ENCODE data around the gene MUC12. TPM values are rescaled to one million over a fixed set of nuclear protein-coding genes. Genes with fewer than 3 reads are reported as not detected.
"Not testable (repeated sequence)": the region's sequence is repeated elsewhere in the genome, so short reads cannot be mapped to it uniquely, and the experiment has no call there.

Gene MUC12, protein sequence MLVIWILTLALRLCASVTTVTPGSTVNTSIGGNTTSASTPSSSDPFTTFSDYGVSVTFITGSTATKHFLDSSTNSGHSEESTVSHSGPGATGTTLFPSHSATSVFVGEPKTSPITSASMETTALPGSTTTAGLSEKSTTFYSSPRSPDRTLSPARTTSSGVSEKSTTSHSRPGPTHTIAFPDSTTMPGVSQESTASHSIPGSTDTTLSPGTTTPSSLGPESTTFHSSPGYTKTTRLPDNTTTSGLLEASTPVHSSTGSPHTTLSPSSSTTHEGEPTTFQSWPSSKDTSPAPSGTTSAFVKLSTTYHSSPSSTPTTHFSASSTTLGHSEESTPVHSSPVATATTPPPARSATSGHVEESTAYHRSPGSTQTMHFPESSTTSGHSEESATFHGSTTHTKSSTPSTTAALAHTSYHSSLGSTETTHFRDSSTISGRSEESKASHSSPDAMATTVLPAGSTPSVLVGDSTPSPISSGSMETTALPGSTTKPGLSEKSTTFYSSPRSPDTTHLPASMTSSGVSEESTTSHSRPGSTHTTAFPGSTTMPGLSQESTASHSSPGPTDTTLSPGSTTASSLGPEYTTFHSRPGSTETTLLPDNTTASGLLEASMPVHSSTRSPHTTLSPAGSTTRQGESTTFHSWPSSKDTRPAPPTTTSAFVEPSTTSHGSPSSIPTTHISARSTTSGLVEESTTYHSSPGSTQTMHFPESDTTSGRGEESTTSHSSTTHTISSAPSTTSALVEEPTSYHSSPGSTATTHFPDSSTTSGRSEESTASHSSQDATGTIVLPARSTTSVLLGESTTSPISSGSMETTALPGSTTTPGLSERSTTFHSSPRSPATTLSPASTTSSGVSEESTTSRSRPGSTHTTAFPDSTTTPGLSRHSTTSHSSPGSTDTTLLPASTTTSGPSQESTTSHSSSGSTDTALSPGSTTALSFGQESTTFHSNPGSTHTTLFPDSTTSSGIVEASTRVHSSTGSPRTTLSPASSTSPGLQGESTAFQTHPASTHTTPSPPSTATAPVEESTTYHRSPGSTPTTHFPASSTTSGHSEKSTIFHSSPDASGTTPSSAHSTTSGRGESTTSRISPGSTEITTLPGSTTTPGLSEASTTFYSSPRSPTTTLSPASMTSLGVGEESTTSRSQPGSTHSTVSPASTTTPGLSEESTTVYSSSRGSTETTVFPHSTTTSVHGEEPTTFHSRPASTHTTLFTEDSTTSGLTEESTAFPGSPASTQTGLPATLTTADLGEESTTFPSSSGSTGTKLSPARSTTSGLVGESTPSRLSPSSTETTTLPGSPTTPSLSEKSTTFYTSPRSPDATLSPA (N-terminal part only)
- not detected for total RNA-seq
- long read RNA-seq = 0 reads

DNA sequence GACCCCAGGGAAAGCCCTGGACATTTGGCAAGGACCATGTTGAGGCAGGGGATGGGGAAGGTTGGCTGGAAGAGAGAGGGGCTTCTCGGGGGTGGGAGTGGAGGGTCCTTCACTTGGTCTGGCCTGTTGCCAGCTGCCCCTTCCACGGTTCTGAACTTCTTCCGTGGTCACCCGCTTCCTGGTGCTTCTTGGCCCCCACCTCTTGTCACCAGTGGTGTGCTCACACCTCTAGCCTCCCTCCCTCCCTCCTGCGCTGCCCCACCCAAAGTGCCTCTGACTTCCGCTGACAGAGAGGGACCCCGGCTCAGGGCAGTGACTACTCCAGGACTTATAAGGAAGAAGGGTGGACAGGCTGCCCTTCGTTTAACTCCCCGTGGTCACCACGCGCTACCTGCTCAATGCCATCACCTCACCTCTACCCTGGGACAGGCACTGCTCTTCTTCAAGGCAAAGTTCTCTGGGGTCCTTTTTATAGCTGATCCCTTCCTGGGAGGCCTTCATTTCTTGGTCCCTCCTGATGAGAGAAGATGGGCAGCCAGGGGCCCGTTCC lies at the start of gene MUC12:
Gene MUC12, plus strand, starts transcription at position 500 of the 550 bp plus-strand sequence. CDS start 58 bp downstream, outside the sequence.
- ATAC-seq (no peak), DNase-seq (no peak)
- intact Hi-C loops (cut with micrococcal nuclease) = no loop called here

DNA sequence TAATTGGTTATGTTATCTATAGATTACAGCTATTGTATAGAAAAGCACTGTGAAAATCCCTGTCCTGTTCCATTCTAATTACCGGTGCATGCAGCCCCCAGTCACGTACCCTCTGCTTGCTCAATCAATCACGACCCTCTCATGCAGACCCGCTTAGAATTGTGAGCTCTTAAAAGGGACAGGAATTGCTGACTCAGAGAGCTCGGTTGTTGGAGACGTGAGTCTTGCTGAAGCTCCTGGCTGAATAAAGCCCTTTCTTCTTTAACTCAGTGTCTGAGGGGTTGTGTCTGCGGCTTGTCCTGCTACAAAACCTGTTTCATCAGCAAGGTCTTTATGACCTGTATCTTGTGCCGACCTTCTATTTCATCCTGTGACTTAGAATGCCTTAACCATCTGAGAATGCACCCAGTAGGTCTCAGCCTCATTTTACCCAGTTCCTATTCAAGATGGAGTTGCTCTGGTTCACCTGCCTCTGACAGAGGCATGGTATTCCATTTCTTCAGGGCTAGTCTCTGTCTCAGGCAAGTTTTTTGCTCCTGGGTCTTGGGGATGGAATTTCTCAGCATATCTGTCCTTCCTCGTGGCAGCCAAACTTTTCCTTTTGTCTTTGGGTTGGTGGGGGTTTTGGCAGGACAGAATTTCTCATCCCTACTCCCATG lies 49.5 kb upstream of the MUC12 start:
- intact Hi-C loops (cut with micrococcal nuclease); ATAC-seq: not testable (repeated sequence)

DNA sequence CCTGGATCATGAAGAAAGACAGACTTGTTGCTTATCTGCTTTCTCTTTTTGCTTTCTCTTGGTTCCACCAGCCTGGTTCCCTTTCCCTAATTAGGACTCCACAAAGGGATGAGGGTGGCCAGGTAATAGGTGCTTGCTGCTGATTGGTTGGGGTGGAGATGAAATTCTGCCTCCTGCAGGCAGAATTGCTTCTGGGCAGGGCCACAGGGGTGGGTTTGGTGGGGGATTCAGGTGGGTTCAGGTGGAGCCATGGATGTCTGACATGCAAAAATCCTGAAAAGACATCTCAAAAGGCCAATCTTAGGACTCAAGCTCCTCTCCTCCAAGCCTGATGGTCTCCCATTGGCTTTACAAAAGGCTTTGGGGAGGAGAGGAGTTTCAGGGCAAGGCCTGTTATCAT lies 48.3 kb upstream of the MUC12 start:
- intact Hi-C loops (cut with micrococcal nuclease) = no loop called here
- DNase-seq (no peak), ATAC-seq (no peak)

More for the DNA sequence above, 49.5 kb upstream of the MUC12 start:
- DNase-seq = not testable (repeated sequence)

DNA sequence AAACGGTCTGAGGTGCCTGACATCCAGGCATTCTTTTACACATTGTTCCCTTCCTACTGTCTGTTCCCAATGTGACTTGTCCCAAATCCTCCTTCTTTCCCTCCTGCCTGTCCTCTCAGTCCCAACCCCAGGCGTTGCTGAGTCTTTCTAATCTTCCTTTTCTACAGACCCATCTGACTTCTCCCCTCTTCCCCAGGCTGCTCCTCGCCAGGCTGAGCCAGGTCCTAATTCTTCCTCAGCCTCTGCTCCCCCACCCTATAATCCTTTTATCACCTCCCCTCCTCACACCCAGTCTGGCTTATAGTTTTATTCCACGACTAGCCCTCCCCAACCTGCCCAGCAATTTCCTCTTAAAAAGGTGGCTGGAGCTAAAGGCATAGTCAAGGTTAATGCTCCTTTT lies 45.7 kb upstream of the MUC12 start:
- ATAC-seq; intact Hi-C loops (cut with micrococcal nuclease); DNase-seq: not testable (repeated sequence)

DNA sequence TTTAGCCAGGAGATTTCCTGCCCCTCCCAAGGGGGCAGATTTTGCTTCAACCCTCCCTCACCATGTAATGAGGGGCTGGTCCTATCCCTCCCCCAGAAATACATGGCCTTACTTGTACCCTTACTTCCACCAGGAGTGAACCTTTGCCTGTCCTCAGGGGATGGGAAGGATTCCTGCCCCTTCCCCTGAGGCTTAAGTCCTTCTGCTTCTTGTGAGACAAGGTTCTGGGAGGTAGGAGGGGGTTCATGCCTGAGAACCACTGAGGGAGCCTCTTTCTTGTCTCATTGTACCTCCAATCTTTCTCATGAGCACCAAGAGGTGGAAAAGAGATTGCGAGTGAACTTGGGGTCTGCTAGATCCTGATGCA lies 39.6 kb upstream of the MUC12 start:
- intact Hi-C loops (cut with micrococcal nuclease) = no loop called here
- DNase-seq = no peak
- no peak for ATAC-seq

DNA sequence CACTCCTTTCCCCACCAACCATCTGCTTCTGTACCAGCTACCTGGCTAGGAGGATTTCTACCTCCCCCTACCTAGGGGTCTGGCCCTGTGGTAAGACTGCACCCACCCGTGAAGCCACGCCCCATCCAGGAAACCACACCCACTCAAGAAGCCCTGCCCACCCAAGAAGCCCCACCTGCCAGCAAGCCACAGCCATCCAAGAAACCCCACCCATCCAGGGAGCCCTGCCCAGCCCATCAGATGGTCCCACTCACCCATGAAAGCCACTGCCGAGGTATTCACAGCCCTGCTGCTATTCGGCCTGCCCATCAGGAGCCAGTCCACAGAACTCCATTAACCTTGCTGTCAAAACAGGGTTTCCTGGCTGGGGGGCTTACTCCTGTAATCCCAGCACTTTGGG lies 35.6 kb upstream of the MUC12 start:
- intact Hi-C loops (cut with micrococcal nuclease) = no loop called here
- ATAC-seq (no peak), DNase-seq (no peak)

DNA sequence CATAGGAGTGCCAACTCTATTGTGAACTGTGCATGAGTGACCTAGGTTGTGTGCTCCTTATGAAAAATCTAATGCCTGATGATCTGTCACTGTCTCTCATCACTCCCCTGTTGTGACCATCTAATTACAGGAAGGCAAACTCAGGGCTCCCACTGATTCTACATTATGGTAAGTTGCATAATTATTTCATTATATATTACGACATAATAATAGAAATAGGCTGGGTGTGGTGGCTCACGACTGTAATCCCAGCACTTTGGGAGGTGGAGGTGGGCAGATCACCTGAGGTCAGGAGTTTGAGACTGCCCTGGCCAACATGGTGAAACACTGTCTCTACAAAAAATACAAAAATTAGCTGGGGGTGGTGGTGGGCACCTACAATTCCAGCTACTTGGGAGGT lies 34.0 kb upstream of the MUC12 start:
- DNase-seq = not testable (repeated sequence)

DNA sequence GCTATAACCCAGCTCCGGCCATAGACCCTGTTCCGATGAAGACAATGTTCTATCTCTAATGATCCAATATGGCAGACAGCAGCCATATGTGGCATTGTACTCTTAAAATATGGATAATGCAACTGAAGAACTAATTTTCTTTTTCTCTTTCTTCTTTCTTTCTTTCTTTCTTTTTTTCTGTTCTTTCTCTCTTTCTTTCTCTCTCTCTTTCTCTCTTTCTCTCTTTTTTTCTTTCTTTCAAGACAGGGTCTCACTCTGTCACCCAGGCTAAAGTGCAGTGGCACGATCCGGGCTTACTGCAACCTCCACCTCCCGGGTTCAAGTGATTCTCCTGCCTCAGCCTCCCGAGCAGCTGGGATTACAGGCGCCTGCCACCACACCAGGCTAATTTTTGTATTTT lies 33.2 kb upstream of the MUC12 start:
- DNase-seq; intact Hi-C loops (cut with micrococcal nuclease); ATAC-seq: not testable (repeated sequence)

More for the DNA sequence above, 34.0 kb upstream of the MUC12 start:
- ATAC-seq; intact Hi-C loops (cut with micrococcal nuclease): not testable (repeated sequence)

DNA sequence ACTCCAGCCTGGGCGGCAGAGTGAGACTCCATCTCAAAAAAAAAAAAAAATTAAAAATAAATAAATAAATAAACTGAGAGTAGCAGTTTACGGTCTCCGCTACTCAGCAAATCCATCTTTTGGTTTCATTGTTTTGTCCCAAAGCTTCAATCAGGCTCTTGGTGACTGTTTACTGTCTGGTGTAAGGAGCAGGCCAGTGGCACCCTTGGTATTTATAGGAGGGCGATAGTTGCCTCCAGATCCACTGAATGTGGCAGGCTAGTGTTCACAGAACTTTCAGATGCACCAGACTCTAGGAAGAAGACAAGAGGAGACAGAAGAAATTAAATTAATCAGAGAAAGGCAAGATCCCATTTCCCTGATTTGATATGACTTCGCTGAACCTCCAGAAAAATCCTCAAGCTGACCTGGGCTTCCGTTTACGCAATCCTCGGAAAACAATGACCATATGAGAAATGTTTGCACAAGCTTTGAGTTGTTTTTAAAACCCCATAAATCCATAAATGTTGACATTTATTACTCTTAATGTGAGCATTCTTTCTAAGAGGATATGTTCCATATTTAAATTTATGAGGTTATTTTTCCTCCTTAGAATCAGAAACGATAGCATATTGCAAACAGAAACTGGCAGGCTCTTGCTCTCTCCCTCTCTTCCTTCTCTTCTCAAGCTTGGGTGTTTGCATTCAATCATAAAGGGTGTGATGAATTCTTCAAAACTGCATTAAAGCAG lies 27.2 kb upstream of the MUC12 start:
- DNase-seq (no peak), ATAC-seq (no peak)
- intact Hi-C loops (cut with micrococcal nuclease) = no loop called here

DNA sequence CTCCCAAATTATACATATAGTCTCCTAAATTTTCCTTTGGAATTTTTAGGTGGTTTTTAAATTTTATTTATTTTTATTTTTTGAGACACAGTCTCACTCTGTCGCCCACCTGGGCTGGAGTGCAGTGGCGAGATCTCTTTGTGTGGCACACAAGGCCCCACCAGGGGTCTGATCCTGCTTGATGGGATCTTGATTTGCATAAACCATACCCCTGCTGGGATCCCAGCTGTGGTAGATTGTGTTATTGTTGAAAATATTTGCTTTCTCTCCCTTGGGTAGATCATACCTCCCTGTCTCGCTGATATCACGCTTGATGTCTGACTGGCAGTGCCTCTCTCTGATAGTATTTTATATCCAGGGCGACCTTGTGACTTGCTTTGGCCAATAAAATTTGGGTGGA lies 25.7 kb upstream of the MUC12 start:
- intact Hi-C loops (cut with micrococcal nuclease) = no loop called here
- no peak for ATAC-seq
- DNase-seq = no peak

DNA sequence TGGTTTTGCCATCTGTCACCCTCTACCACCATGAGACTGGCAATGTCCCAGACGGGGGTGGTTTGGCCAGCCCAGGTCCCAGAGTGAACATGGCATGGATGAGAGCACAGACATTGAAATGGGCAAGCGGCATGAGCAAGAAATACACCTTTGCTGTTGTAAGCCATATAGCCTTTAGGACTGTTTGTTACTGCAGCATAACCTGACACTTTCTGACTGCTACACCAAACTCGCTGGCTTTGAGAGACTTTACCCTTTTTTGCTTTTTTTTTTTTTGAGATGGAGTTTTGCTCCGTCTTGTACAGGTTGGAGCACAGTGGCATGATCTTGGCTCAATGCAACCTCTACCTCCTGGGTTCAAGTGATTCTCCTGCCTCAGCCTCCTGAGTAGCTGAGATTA lies 25.2 kb upstream of the MUC12 start:
- no peak for ATAC-seq
- intact Hi-C loops (cut with micrococcal nuclease) = no loop called here

DNA sequence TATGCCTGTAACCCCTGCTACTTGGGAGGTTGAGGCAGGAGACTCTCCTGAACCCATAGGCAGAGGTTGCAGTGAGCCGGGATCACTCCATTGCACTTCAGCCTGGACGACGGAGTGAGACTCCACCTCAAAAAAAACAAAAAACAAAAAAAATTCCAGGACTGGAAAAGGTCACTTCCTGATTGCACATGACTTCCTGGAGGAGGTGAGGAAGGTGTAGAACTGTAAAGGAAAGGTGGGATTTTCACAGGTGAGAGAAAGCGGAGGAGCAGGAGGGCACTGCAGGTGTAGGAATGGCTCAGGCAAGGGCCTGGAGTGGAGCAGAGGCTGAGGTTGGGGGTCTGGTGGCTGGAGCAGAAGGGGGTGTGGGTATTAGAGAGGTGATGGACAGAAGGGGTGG lies 23.3 kb upstream of the MUC12 start:
- intact Hi-C loops (cut with micrococcal nuclease) = no loop called here
- DNase-seq = no peak
- no peak for ATAC-seq

More for the DNA sequence above, 25.2 kb upstream of the MUC12 start:
- no peak for DNase-seq

DNA sequence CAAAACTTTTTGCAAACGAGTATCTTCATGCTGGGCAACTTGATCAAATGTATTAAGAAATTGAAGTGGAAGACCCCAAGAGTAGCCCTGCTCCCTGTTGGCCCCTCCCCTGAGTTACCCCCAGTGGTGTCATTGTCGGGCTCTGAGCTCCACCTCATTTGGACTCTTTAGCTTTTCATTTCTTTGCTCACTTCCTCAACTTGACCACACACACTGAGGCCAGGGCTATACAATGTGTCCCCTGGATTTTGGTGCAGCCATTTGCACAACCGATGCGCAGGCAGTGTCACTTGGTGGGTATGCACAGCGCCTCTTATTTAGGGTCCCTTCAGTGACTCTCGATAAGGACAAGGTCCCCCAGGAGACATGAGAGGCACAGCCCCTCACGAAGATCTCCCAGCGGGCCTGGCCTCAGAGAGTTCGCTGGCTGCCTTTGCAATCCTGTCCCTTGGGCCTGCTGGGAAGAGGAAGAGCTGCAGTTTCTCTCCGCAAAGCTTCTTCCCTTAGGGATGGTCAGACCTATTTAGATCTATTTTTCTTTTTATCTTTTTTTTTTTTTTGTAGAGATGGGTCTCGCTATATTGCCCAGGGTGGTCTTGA lies 22.5 kb upstream of the MUC12 start:
- ATAC-seq (peak; percentile 44), DNase-seq (peak; percentile 50)
- intact Hi-C loops (cut with micrococcal nuclease) = no loop called here

DNA sequence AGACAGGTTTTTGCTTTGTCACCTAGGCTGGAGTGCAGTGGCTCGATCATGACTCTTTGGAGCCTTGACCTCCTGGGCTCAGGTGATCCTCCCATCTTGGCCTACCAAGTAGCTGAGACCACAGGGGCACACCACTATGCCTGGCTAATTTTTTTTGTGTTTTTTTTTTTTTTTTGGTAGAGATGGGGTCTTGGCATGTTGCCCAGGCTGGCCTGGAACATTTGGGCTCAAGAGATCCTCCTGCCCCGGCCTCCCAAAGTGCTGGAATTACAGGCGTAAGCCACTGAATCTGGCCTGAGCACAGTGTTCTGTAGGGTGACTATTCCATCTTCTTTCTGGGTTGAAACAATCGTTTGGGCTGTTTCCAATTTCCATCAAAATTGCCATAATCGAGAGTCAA lies 21.6 kb upstream of the MUC12 start:
- DNase-seq (no peak), ATAC-seq (no peak)
- intact Hi-C loops (cut with micrococcal nuclease) = no loop called here

DNA sequence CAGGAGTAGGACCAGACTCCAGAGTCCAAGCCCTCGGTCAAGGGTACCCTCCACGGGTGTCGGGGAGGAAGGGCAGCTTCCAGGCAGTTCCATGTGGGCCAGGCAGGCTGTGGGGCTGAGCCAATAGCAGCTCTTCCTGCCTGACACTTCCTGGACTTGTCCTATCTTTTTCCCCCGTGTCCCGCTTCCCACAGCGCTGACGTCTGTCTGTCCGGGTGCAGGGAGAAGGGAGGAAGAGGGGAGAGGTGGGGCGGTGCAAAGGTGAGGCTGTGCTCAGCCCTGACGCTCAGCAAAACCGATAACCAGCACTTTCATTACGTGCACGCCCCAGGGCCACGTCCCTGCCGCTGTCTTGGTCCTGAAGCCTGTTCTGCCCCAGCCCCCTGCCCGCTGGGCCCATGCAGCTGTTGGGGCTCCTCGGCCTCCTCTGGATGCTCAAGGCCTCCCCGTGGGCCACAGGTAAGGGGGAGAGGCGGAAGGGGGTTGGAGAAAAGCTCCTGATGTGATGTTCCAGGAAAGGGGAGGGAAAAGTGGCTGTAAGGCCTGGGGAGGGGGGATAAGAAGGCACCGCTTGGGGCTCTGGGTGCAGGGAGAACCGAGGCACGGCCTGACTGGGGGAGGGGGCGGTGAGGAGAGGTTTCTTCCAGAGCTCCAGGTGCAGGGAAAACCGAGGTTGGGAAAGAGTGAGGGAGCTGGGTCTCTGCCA lies 20.0 kb upstream of the MUC12 start, which contains the start of gene MUC3A:
Gene MUC3A, plus strand, starts transcription at position 308 of the 706 bp plus-strand sequence. Its CDS starts 91 bp downstream, at position 399.
- intact Hi-C loops (cut with micrococcal nuclease) = no loop called here
- DNase-seq (no peak), ATAC-seq (peak; percentile 41)

DNA sequence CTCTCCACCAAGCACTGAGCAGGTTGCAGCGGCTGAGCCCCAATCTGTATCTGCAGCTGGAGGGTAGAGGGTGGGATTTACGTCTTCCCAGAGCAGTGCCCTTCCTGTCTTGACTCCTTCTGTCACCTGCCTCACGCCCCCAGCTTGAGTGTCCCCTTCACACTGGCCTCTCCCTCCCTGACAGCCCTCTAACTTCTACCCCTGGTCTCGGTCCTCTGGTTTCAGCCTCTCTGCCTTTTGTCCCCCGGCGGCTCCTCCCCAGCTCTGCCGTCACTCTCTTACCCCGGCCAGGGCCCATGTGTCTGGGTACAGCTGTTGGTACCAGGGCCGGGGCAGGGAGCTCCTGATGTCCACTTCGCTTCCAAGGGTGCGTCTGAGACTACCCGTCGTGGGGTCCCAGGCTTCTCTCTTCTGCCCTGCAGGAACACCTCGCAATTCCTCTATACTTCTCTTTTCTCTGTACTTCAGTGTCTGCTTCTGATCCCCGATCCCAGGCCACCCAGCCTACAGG lies 19.4 kb upstream of the MUC12 start:
- intact Hi-C loops (cut with micrococcal nuclease) = no loop called here
- ATAC-seq = no peak
- DNase-seq = no peak

DNA sequence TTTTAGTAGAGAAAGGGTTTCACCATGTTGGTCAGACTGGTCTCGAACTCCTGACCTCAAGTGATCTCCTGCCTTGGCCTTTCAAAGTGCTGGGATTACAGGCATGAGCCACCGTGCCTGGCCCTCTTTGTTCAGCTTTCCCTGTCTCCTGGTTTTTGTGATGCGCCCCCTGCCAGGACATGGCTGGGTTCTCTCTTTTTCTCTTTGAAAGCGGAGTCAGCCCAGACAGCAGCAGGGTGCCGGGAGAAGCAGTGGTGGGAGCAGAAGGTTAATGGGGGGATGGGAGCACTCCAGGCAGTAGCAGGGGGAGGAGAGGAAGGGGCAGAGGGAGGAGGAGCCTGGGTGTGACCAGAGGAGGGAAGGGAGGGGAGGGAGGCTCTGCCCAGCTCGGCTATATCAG lies 18.2 kb upstream of the MUC12 start:
- intact Hi-C loops (cut with micrococcal nuclease) = no loop called here
- ATAC-seq (no peak), DNase-seq (no peak)

All from left ventricle myocardium superior (tissue), 1 donor.